Endothelial cell of umbilical vein (primary cell): ENCODE measurements around the gene TRPC4AP. TPM values are rescaled to one million over a fixed set of nuclear protein-coding genes. Genes with fewer than 3 reads are reported as not detected.

Experiments
- BruUV-seq: library from RNA; stranded (reverse); fragments of 400-500 nt; replicated peaks from 2 replicates; lab custom pipeline; 2021; lab: Mats Ljungman, UMichigan
- CTCF ChIA-PET: fragments of 300-600, 350-600 bp; sonication (Branson Sonifier 250); formaldehyde crosslinking; loops from one replicate; lab custom pipeline; 2021; ENCODE audit warnings: antibody characterized with exemption, inconsistent platforms; lab: Charles Lee
- POLR2A ChIA-PET: fragments of 300-600, 350-600 bp; sonication (Branson Sonifier 250); formaldehyde crosslinking; loops from one replicate; lab custom pipeline; 2021; ENCODE audit warnings: antibody characterized with exemption, inconsistent platforms; lab: Charles Lee
- DNase-seq: peaks from one replicate; pipeline ENCODE4 v3.0.0-alpha.2; 2011; ENCODE audit warnings: low read depth, low spot score
- FAIRE-seq: peaks from 2 replicates; lab custom pipeline; 2011; peaks lifted over from hg19 to GRCh38; lab: Jason Lieb, UNC
- H2AFZ ChIP-seq: 2 replicates; pipeline ENCODE4 v1.6.0; 2012; ENCODE audit warnings: low read depth, low read length, control low read depth, inconsistent platforms
- H3K27ac ChIP-seq: 2 replicates; pipeline ENCODE4 v1.5.1; 2011; ENCODE audit warnings: low read depth, mild to moderate bottlenecking, control low read depth, low read length, moderate library complexity; ENCODE audit not compliant: insufficient read depth
- H3K27me3 ChIP-seq, 2 experiments: 2 replicates each; pipeline versions ENCODE4 v1.6.0 to v1.6.1; 2011; ENCODE audit warnings: low read length in 2 of 2, mixed read lengths in 1 of 2; ENCODE audit not compliant: control insufficient read depth in 2 of 2, insufficient read depth in 2 of 2
- H3K36me3 ChIP-seq, 2 experiments: 2 replicates in 1 of 2; 3 replicates in 1 of 2; pipeline ENCODE4 v1.5.1; 2011; ENCODE audit warnings: low read length in 2 of 2, mild to moderate bottlenecking in 1 of 2, moderate library complexity in 1 of 2; ENCODE audit not compliant: control insufficient read depth in 2 of 2, insufficient read depth in 2 of 2; ENCODE audit errors: extremely low read depth in 1 of 2
- H3K4me1 ChIP-seq: 3 replicates; pipeline ENCODE4 v1.5.1; 2011; ENCODE audit warnings: mild to moderate bottlenecking, low read length; ENCODE audit not compliant: control insufficient read depth, insufficient read depth; ENCODE audit errors: extremely low read depth
- H3K4me2 ChIP-seq: 2 replicates; pipeline ENCODE4 v1.6.1; 2011; ENCODE audit warnings: low read length, control low read depth, mixed read lengths; ENCODE audit not compliant: insufficient read depth
- H3K4me3 ChIP-seq, 3 experiments: fragments of 200-600 bp in 1 of 3; sonication (generic), shearing (Covaris generic) in 1 of 3; replicated peaks in 1 of 3; 2 replicates each; pipeline ENCODE4 v1.5.1; 2011 to 2016; ENCODE audit warnings: control low read depth in 3 of 3, low read length in 3 of 3, mild to moderate bottlenecking in 2 of 3, inconsistent platforms in 1 of 3, low read depth in 1 of 3, moderate library complexity in 1 of 3; ENCODE audit not compliant: insufficient read depth in 1 of 3
- H3K79me2 ChIP-seq: 2 replicates; pipeline ENCODE4 v1.6.0; 2012; ENCODE audit warnings: low read length, inconsistent platforms; ENCODE audit not compliant: control insufficient read depth, insufficient read depth
- H3K9ac ChIP-seq: replicated peaks from 2 replicates; pipeline ENCODE3; 2011; ENCODE audit warnings: low read length, control low read depth; ENCODE audit not compliant: insufficient read depth; ENCODE audit errors: extremely low read depth
- H3K9me1 ChIP-seq: replicated peaks from 3 replicates; pipeline ENCODE4 v1.6.0; 2011; ENCODE audit warnings: mild to moderate bottlenecking, low read length; ENCODE audit not compliant: control insufficient read depth, insufficient read depth; ENCODE audit errors: extremely low read depth
- H3K9me3 ChIP-seq: replicated peaks from 2 replicates; pipeline ENCODE4 v1.5.1; 2012; ENCODE audit warnings: low read length, inconsistent platforms; ENCODE audit not compliant: control insufficient read depth, insufficient read depth
- H4K20me1 ChIP-seq: replicated peaks from 2 replicates; pipeline ENCODE3; 2011; ENCODE audit warnings: mild to moderate bottlenecking, low read length; ENCODE audit not compliant: control insufficient read depth, insufficient read depth; ENCODE audit errors: extremely low read depth
- CTCF ChIP-seq, 2 donors: IDR thresholded peaks; 1 replicate in 1 of 2; 2 replicates in 1 of 2; pipeline ENCODE4 v1.5.1; 2011; ENCODE audit warnings: low read length in 2 of 2, mild to moderate bottlenecking in 2 of 2, moderate library complexity in 2 of 2, control low read depth in 1 of 2, inconsistent platforms in 1 of 2, low read depth in 1 of 2; ENCODE audit not compliant: insufficient read depth in 1 of 2; ENCODE audit errors: extremely low read depth in 1 of 2
- EZH2 ChIP-seq: IDR thresholded peaks from 2 replicates; pipeline ENCODE4 v1.6.1; 2012; ENCODE audit warnings: borderline replicate concordance, low read depth, mild to moderate bottlenecking, moderate library complexity, low read length, inconsistent platforms; ENCODE audit not compliant: severe bottlenecking
- FOS ChIP-seq: IDR thresholded peaks from 2 replicates; pipeline ENCODE4 v1.6.1; 2011; ENCODE audit warnings: mild to moderate bottlenecking, low read length, moderate library complexity, borderline replicate concordance; ENCODE audit not compliant: insufficient read depth
- GATA2 ChIP-seq: IDR thresholded peaks from 2 replicates; pipeline ENCODE4 v1.7.0; 2011; ENCODE audit warnings: low read depth, mild to moderate bottlenecking, moderate library complexity, mixed read lengths, low read length; ENCODE audit not compliant: insufficient read length, insufficient read depth
- JUN ChIP-seq: IDR thresholded peaks from 2 replicates; pipeline ENCODE4 v1.6.1; 2011; ENCODE audit warnings: borderline replicate concordance, low read depth; ENCODE audit not compliant: insufficient read length, insufficient read depth
- MAX ChIP-seq: IDR thresholded peaks from 2 replicates; pipeline ENCODE4 v1.6.1; 2011; ENCODE audit not compliant: insufficient read depth, insufficient read length
- MYC ChIP-seq: IDR thresholded peaks from one replicate; pipeline ENCODE4 v1.6.1; 2011; ENCODE audit warnings: mild to moderate bottlenecking, low read depth, low read length
- POLR2A ChIP-seq: IDR thresholded peaks from 2 replicates; pipeline ENCODE4 v1.6.1; 2012; ENCODE audit warnings: low read depth, mild to moderate bottlenecking, control low read depth, low read length
- POLR2AphosphoS5 ChIP-seq: IDR thresholded peaks from 2 replicates; pipeline ENCODE4 v1.6.1; 2012; ENCODE audit warnings: low read depth, mild to moderate bottlenecking, control low read depth, low read length, moderate library complexity; ENCODE audit not compliant: insufficient read depth
- dilution Hi-C: fragments of 300-500 bp; cut with MboI; formaldehyde crosslinking; loops from one replicate; pipeline ENCODE4 v1.15.0; 2019; ENCODE audit warnings: low sequenced_read_pairs; ENCODE audit not compliant: extremely low pct_ligation_motif_present
- intact Hi-C: fragments of 100-400 bp; cut with micrococcal nuclease; formaldehyde crosslinking; loops from one replicate; pipeline ENCODE4 v1.10.0; 2022
- polyA plus RNA-seq, 4 experiments: library from polyadenylated mRNA; depleted of rRNA in 3 of 4; stranded (reverse) in 3 of 4; unstranded in 1 of 4; fragments of >200 nt; gene quantifications; 2 replicates each; pipeline versions ENCODE4 v1.2.1 to v1.2.3, GENCODE V29; 2011 to 2012; ENCODE audit warnings: missing spikeins in 1 of 4
- total RNA-seq: library from RNA; stranded (reverse); gene quantifications from 2 replicates; pipeline ENCODE4 v1.2.3, GENCODE V29; 2021

Gene TRPC4AP
- total and polyA plus RNA-seq, 2 donors (not counting 3 experiments of a cell fraction or from before 2014, with no cell fraction given), result 89.0 to 103 TPM

DNA sequence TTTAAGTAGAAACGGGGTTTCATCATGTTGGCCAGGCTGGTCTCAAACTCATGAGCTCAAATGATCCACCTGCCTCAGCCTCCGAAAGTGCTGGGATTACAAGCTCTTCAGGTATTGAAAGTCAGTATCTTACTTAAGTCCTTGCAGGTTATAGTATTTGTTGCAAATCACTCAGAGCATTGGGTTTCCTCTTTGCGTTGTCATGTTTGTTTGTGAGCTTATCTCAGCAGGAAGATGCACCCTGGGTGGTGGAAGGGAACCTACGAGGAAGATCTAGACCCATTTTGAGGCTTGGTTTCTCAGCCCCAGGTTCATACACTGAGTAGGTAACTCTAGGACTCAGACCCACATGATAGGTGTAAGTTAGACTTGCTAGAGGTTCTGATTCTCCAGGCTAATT, 118.4 kb downstream of the TRPC4AP start:
- TF ChIP-seq FOS, result no peak
- TF ChIP-seq JUN, result no peak
- no peak for TF ChIP-seq GATA2
- TF ChIP-seq MYC, result no peak
- TF ChIP-seq MAX, result no peak
- no peak for TF ChIP-seq CTCF (IDR thresholded peaks at IDR 0.05; ENCODE audit: extremely low read depth in 1 of 2, insufficient read depth in 1 of 2, low read depth in 1 of 2, low read length in 2 of 2)
- no peak for TF ChIP-seq POLR2AphosphoS5
- no peak for TF ChIP-seq EZH2
- TF ChIP-seq POLR2A, result no peak
- no peaks in the 10 kb centered on the region for H3K9me3 ChIP-seq
- no peaks in the 10 kb centered on the region for H3K9me1 ChIP-seq
- H3K27me3 ChIP-seq, result no peaks in the 10 kb centered on the region
- no peaks in the 10 kb centered on the region for H3K36me3 ChIP-seq
- no peak overlapping the region for H3K4me3 ChIP-seq
- no peaks in the 10 kb centered on the region for H3K79me2 ChIP-seq
- FAIRE-seq, result no peak
- DNase-seq, result no peak
- H3K9ac ChIP-seq, result no peak overlapping the region
- no TSS peak for BruUV-seq
- no peak overlapping the region for H3K4me2 ChIP-seq
- ChIA-PET POLR2A (no interaction called here), CTCF (interaction anchor here (0.6 to 2.2 kb wide), 2 partner anchors 98 to 100 kb away, joined by 3 to 9 read pairs; partner anchors contain the start of gene ACSS2)
- H3K27ac ChIP-seq, result no peak overlapping the region
- H3K4me1 ChIP-seq, result no peaks in the 10 kb centered on the region
- intact Hi-C loops (no loop called here), dilution Hi-C loops (no loop called here)
- H4K20me1 ChIP-seq, result no peaks in the 10 kb centered on the region
- H2AFZ ChIP-seq, result no peak overlapping the region
